Measurements from ENCODE around the gene SDHC. TPM values are rescaled to one million over a fixed set of nuclear protein-coding genes. Genes with fewer than 3 reads are reported as not detected.

SDHC gene
- total and polyA plus RNA-seq, 2 of the 8 experiments (the other 6 are each of a cell fraction or from before 2014, with no cell fraction given) = 224 to 305 TPM

- CTCF ChIA-PET (ENCODE audit: partially characterized antibody) = interaction anchor here (0.6 to 2.1 kb wide), 12 partner anchors 11 to 196 kb away, joined by 3 to 9 read pairs (median 4); partner anchors contain the start of gene TOMM40L
Observed at GRCh38 chr1:161388639-161389038, 74.5 kb downstream of the SDHC start.

More at GRCh38 chr1:161388639-161389038, 74.5 kb downstream of the SDHC start:
- no peak overlapping the region for H3K23ac ChIP-seq (ENCODE audit: insufficient read length)
- DNase-seq (ENCODE audit: low read depth in 1 of 2, low spot score in 2 of 2) = no peak
- no peaks in the 10 kb centered on the region for H3K9me3 ChIP-seq (ENCODE audit: insufficient read depth in 2 of 2, low read depth in 1 of 2, low read length in 1 of 2)
- no peak overlapping the region for H3K56ac ChIP-seq (replicated peaks; ENCODE audit: insufficient read length, low read depth, low read length)
- H4K91ac ChIP-seq (replicated peaks; ENCODE audit: insufficient read length, low read length) = no peak overlapping the region
- no peak overlapping the region for H3K18ac ChIP-seq (ENCODE audit: extremely low read depth, low read length)
- no peaks in the 10 kb centered on the region for H4K20me1 ChIP-seq (replicated peaks in 1 of 2; ENCODE audit: control insufficient read depth in 1 of 2, insufficient read depth in 2 of 2, low read length in 2 of 2)
- WGBS, 2 experiments (ENCODE audit: extremely low coverage in 1 of 2, insufficient coverage in 1 of 2, insufficient read length in 1 of 2, insufficient replicate concordance in 2 of 2, low coverage in 1 of 2, low lambda C conversion rate in 2 of 2, missing lambda C conversion rate in 1 of 2) = 95% methylated on average over 3 of the region's 3 CpGs; no CpG with 5 or more reads in 1 of the 2 experiments
- H3K27me3 ChIP-seq (replicated peaks in 1 of 4; ENCODE audit: control insufficient read depth in 3 of 4, extremely low read depth in 1 of 4, insufficient read depth in 3 of 4, low read length in 3 of 4) = no peaks in the 10 kb centered on the region
- no peak for FAIRE-seq
- H3K36me3 ChIP-seq (ENCODE audit: control insufficient read depth in 2 of 4, insufficient read depth in 4 of 4, low read length in 3 of 4) = no peaks in the 10 kb centered on the region
- no peak overlapping the region for H2BK20ac ChIP-seq (ENCODE audit: low read length)
- no peak overlapping the region for H2AFZ ChIP-seq (ENCODE audit: low read length)
- no peak overlapping the region for H2BK15ac ChIP-seq (ENCODE audit: low read length)
- no peaks in the 10 kb centered on the region for H3K79me2 ChIP-seq (ENCODE audit: control insufficient read depth in 1 of 2, insufficient read depth in 2 of 2, low read length in 2 of 2)
- no peak overlapping the region for H3K14ac ChIP-seq (ENCODE audit: insufficient read length)
- no peak overlapping the region for H4K8ac ChIP-seq (ENCODE audit: extremely low read depth, insufficient read depth, low read length)
- H2BK12ac ChIP-seq (ENCODE audit: low read depth, low read length) = no peak overlapping the region
- no peak overlapping the region for H3K27ac ChIP-seq (ENCODE audit: low read depth, low read length)
- TF ChIP-seq RAD21 (IDR thresholded peaks at IDR 0.05 in 1 of 2, conservative IDR thresholded peaks at IDR 0.05 in 1 of 2; ENCODE audit: low read depth in 2 of 2, low read length in 2 of 2) = peak in 1 of 2 experiments; percentile 26; a peak in 1 of 4 replicates
- peak; percentile 12 to 25 (median 19); a peak in 2 of 4 replicates for TF ChIP-seq CTCF (IDR thresholded peaks at IDR 0.05; ENCODE audit: control extremely low read depth in 1 of 3, insufficient read depth in 1 of 3, low read depth in 1 of 3, low read length in 3 of 3)
- no peak for TF ChIP-seq GABPA (IDR thresholded peaks at IDR 0.05; ENCODE audit: borderline replicate concordance, insufficient read depth, low read length)
- TF ChIP-seq ATF2 (IDR thresholded peaks at IDR 0.05; ENCODE audit: low read length) = no peak
- TF ChIP-seq CTBP2 (IDR thresholded peaks at IDR 0.05; ENCODE audit: borderline replicate concordance, insufficient read depth, insufficient read length, low read length) = no peak
- H4K5ac ChIP-seq (ENCODE audit: insufficient read length, low read depth, low read length) = no peak overlapping the region
- H3K23me2 ChIP-seq (ENCODE audit: low read depth, low read length) = peaks cover 7% of the 10 kb centered on the region
- H3K4ac ChIP-seq (replicated peaks; ENCODE audit: insufficient read length, low read depth, low read length) = no peak overlapping the region
- POLR2A ChIA-PET (ENCODE audit: partially characterized antibody) = interaction anchor here (1.3 kb wide), 1 partner anchor 8 kb away, joined by 4 read pairs; no protein-coding TSS in a partner anchor
- H2AK5ac ChIP-seq (ENCODE audit: low read depth, low read length) = no peak overlapping the region
- H3K4me3 ChIP-seq (ENCODE audit: extremely low read depth in 1 of 4, insufficient read depth in 2 of 4, low read depth in 3 of 4, low read length in 4 of 4) = no peak overlapping the region
- H3K4me1 ChIP-seq (replicated peaks in 1 of 4; ENCODE audit: control insufficient read depth in 3 of 4, insufficient read depth in 4 of 4, low read length in 3 of 4) = peaks cover 0 to 1% (median 0%) of the 10 kb centered on the region in 4 experiments; a peak in 1 of 7 replicates
- peak overlapping the region in 1 of 2 experiments; percentile 100; a peak in 1 of 4 replicates for H3K4me2 ChIP-seq (ENCODE audit: insufficient read depth in 1 of 2, low read depth in 2 of 2, low read length in 2 of 2)
- no peak overlapping the region for H3K9ac ChIP-seq (replicated peaks in 1 of 4; ENCODE audit: extremely low read depth in 1 of 4, low read depth in 3 of 4, low read length in 3 of 4)
- no peaks in the 10 kb centered on the region for H3K79me1 ChIP-seq (ENCODE audit: low read depth, low read length)
- H2BK120ac ChIP-seq (replicated peaks; ENCODE audit: low read depth, low read length) = no peak overlapping the region
- H2BK5ac ChIP-seq (ENCODE audit: low read depth, low read length) = no peak overlapping the region

Data from H1 (cell line).